ENCODE measurements around the gene PIAS4. TPM values are rescaled to one million over a fixed set of nuclear protein-coding genes. Genes with fewer than 3 reads are reported as not detected.

The PIAS4 gene, protein sequence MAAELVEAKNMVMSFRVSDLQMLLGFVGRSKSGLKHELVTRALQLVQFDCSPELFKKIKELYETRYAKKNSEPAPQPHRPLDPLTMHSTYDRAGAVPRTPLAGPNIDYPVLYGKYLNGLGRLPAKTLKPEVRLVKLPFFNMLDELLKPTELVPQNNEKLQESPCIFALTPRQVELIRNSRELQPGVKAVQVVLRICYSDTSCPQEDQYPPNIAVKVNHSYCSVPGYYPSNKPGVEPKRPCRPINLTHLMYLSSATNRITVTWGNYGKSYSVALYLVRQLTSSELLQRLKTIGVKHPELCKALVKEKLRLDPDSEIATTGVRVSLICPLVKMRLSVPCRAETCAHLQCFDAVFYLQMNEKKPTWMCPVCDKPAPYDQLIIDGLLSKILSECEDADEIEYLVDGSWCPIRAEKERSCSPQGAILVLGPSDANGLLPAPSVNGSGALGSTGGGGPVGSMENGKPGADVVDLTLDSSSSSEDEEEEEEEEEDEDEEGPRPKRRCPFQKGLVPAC
- total RNA-seq: 10 to 100 TPM; 18.6 to 31.0 TPM

GRCh38 chr19:4007021-4007835 lies at the start of gene PIAS4:
TSS of gene PIAS4 (plus strand) at chr19:4007736. CDS start at chr19:4007761, 25 bp downstream.

DNA sequence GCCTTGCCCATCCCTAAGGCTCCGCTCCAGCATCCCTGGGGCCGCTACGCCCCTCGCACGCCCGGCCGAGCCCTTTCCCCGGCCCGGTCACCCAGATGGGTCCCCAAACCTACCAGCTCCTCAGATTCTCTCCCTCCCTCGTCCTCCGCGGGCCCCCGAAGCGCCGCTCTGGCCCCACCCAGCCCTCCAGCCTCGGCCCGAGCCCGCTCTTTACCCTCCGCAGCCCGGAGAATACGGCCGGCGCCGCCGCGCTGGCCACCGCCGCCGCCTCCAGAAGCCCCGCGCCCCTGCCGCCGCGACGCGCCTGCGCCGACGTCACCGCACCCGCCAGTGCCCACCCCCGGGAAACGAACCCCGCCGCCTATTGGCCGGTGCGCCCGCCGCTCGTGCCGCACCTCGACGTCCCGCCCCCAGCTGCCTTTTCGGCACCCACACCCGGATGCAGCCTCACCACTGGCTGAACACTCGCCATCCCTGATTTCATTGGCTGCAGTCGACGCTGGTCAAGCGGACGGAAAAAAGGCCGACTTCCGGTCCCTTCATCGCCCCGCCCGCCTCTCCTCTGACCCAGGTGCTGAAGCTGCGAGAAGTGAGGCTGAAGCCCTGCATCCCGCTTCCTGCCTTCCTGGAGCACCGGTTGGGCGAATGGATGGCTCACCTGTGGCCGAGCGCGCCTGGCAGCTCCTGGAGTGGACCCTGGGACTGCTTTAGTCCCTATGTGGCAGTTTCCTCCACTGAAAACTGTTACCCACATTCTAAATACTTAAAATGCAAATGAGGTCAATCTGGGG lies 36.5 kb upstream of the PIAS4 start, which contains the start of gene DAPK3:
Gene DAPK3 (minus strand): TSS at position 292 of the 791 bp plus-strand sequence. CDS start 1,364 bp downstream, outside the sequence.

DNA sequence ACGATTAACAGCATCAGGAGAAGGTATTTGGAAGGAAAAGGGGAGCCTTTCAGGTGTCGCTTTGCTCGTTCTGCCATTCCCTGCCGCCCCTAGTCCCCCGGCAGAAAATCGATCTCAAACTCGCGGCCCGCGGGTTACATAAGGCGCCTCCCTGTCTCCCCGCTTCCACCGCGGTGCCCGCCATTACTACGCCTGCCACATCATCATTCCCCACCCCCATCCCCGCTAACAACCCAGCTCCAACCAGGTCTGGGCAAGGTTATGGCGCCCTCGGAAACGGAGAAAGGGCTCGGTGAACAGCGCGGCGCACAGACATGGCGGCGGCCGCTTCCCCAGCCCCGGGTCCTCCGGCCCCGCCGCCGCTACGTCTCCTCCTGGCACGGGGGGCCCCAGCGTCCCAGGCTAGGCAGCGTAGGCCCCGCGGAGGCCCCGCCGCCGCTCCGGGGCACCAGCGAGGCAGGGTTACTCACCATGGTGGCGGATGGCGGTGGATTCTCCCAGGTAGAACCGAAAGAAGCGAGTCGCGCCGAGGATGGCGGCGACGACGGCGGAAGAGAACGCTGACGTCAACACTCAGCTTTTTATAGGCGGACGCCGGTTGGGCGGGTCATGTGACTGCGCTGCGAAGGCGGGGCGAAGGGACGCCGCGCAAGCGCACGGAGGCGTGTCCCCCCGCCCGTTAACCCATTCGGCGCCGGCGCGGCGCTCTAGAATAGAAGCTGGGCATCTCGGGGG lies 22.5 kb upstream of the PIAS4 start, which contains the start of gene EEF2:
Gene EEF2 (minus strand): TSS at position 556 of the 735 bp plus-strand sequence. CDS start 83 bp downstream, at position 473.

GRCh38 chr19:4066682-4067395 lies 59.3 kb downstream of the PIAS4 start, which contains the start of gene ZBTB7A:
TSS of gene ZBTB7A (minus strand) at chr19:4066899. CDS start at chr19:4055232, 11,667 bp downstream.

Small RNAs within 50 kb of the gene (small RNA-seq; reads per million reads assigned to genes)
- gene SNORD37: 16.8 to 22.8 reads per million in 2 donors

Other genes starting within 250 kb of the PIAS4 start
- gene APBA3, start 246.0 kb upstream of the PIAS4 start, total RNA-seq: 10 to 100 TPM; 25.1 to 27.0 TPM
- 10 to 100 TPM; 39.6 to 51.6 TPM for gene MRPL54, start 245.1 kb upstream of the PIAS4 start, total RNA-seq
- not detected for gene RAX2, start 235.5 kb upstream of the PIAS4 start, total RNA-seq
- under 1 TPM; 0.34 to 1.00 TPM for gene MATK, start 221.4 kb upstream of the PIAS4 start, total RNA-seq
- under 1 TPM in 1 of 2 donors, not detected in 1; 0.34 TPM for gene ZFR2, start 138.7 kb upstream of the PIAS4 start, total RNA-seq
- not detected for gene ATCAY, start 127.1 kb upstream of the PIAS4 start, total RNA-seq
- gene NMRK2, start 74.7 kb upstream of the PIAS4 start, total RNA-seq: not detected
- gene DAPK3, start 36.6 kb upstream of the PIAS4 start, total RNA-seq: 100 to 1,000 TPM in 1 of 2 donors, 10 to 100 TPM in 1; 92.2 to 103 TPM
- 1,000 to 10,000 TPM in 1 of 2 donors, 100 to 1,000 TPM in 1; 847 to 1,562 TPM for gene EEF2, start 22.3 kb upstream of the PIAS4 start, total RNA-seq
- 10 to 100 TPM; 24.6 to 31.0 TPM for gene ZBTB7A, start 59.2 kb downstream of the PIAS4 start, total RNA-seq
- 100 to 1,000 TPM; 158 to 199 TPM for gene MAP2K2, start 116.4 kb downstream of the PIAS4 start, total RNA-seq
- not detected for gene CREB3L3, start 145.9 kb downstream of the PIAS4 start, total RNA-seq
- gene SIRT6, start 174.8 kb downstream of the PIAS4 start, total RNA-seq: 10 to 100 TPM; 10.7 to 16.3 TPM
- under 1 TPM in 1 of 2 donors, not detected in 1; 0.34 TPM for gene ANKRD24, start 175.0 kb downstream of the PIAS4 start, total RNA-seq
- gene EBI3, start 221.8 kb downstream of the PIAS4 start, total RNA-seq: not detected
- gene YJU2, start 239.3 kb downstream of the PIAS4 start, total RNA-seq: 10 to 100 TPM; 18.9 to 28.3 TPM